GM20000 (cell line): ENCODE measurements around the gene ZBTB26.
"Not testable (repeated sequence)": the region's sequence is repeated elsewhere in the genome, so short reads cannot be mapped to it uniquely, and the experiment has no call there.

ENCODE experiments used
- DNase-seq: peaks from one replicate; pipeline ENCODE4 v3.0.0; 2012; ENCODE audit warnings: low spot score
- CTCF ChIP-seq: IDR thresholded peaks from 2 replicates; pipeline ENCODE4 v1.5.1; 2012; ENCODE audit warnings: mild to moderate bottlenecking, control low read depth; ENCODE audit errors: extremely low read depth, missing control alignments

Gene ZBTB26

GRCh38 chr9:122923947-122924346, 7.4 kb downstream of the ZBTB26 start:
- no peak for TF ChIP-seq CTCF
- DNase-seq = no peak

GRCh38 chr9:122922713-122923112, 8.6 kb downstream of the ZBTB26 start:
- DNase-seq = no peak
- TF ChIP-seq CTCF = no peak

GRCh38 chr9:122918310-122918709, 13.0 kb downstream of the ZBTB26 start:
- no peak for TF ChIP-seq CTCF
- no peak for DNase-seq

- DNase-seq = peak; percentile 77
- no peak for TF ChIP-seq CTCF
Measured at GRCh38 chr9:122912964-122913673, 18.2 kb downstream of the ZBTB26 start, which contains the start of gene ZBTB6. TSS of gene ZBTB6 (minus strand) at chr9:122913323. CDS start at chr9:122912072, 1,251 bp downstream.

- DNase-seq = no peak
- no peak for TF ChIP-seq CTCF
Measured at GRCh38 chr9:122912671-122912963, 18.7 kb downstream of the ZBTB26 start.

- not testable (repeated sequence) for DNase-seq
Measured at GRCh38 chr9:122906122-122906521, 25.2 kb downstream of the ZBTB26 start.

GRCh38 chr9:122904823-122905710, 26.2 kb downstream of the ZBTB26 start, which contains the start of gene RC3H2:
TSS of gene RC3H2 (minus strand) at chr9:122905359. CDS start at chr9:122897509, 7,850 bp downstream.
- no peak for TF ChIP-seq CTCF
- peak; percentile 92 for DNase-seq
